Loucy (cell line): ENCODE measurements around the gene DLGAP3.

ENCODE experiments used
- H2AFZ ChIP-seq: fragments of 200-600 bp; sonication (generic); 2 replicates; pipeline ENCODE4 v1.6.0; 2016; ENCODE audit warnings: antibody characterized with exemption, mild to moderate bottlenecking, low read length, moderate library complexity
- H3F3A ChIP-seq: fragments of 200-600 bp; 2 replicates; pipeline ENCODE4 v1.6.0; 2016; ENCODE audit warnings: antibody characterized with exemption, low read depth, mild to moderate bottlenecking
- H3K27me3 ChIP-seq: fragments of 200-600 bp; sonication (generic); 2 replicates; pipeline ENCODE4 v1.6.1; 2014; ENCODE audit warnings: low read length, mild to moderate bottlenecking; ENCODE audit not compliant: insufficient read depth, poor library complexity, severe bottlenecking
- H3K36me3 ChIP-seq: fragments of 200-600 bp; sonication (generic); 2 replicates; pipeline ENCODE4 v1.6.1; 2016; ENCODE audit warnings: low read length; ENCODE audit not compliant: insufficient read depth
- H3K4me1 ChIP-seq: fragments of 200-600 bp; sonication (generic); 2 replicates; pipeline ENCODE4 v1.5.1; 2014; ENCODE audit warnings: low read length, mild to moderate bottlenecking; ENCODE audit not compliant: insufficient read depth, poor library complexity, severe bottlenecking
- H3K4me2 ChIP-seq: fragments of 200-600 bp; sonication (generic); 2 replicates; pipeline ENCODE4 v1.6.0; 2014; ENCODE audit warnings: antibody characterized with exemption, low read length, low read depth, mild to moderate bottlenecking; ENCODE audit not compliant: poor library complexity, severe bottlenecking
- H3K4me3 ChIP-seq: fragments of 200-600 bp; sonication (generic); 2 replicates; pipeline ENCODE4 v1.5.1; 2014; ENCODE audit warnings: low read length, mild to moderate bottlenecking, mixed read lengths; ENCODE audit not compliant: poor library complexity, severe bottlenecking
- H3K79me2 ChIP-seq: fragments of 200-600 bp; sonication (generic); 2 replicates; pipeline ENCODE4 v1.6.1; 2014; ENCODE audit warnings: low read length; ENCODE audit not compliant: insufficient read depth
- H3K9ac ChIP-seq: fragments of 200-600 bp; sonication (generic); 2 replicates; pipeline ENCODE4 v1.6.0; 2014; ENCODE audit warnings: mild to moderate bottlenecking, low read depth, low read length, moderate library complexity; ENCODE audit not compliant: poor library complexity, severe bottlenecking
- H3K9me2 ChIP-seq: fragments of 200-600 bp; sonication (generic); replicated peaks from 2 replicates; pipeline ENCODE4 v1.6.1; 2016; ENCODE audit warnings: low read depth, low read length, mixed read lengths
- H3K9me3 ChIP-seq: fragments of 200-600 bp; sonication (generic); 2 replicates; pipeline ENCODE4 v1.6.1; 2014; ENCODE audit warnings: mild to moderate bottlenecking, antibody characterized with exemption, low read length, low read depth; ENCODE audit not compliant: insufficient read depth
- H4K20me1 ChIP-seq: fragments of 200-600 bp; sonication (generic); 2 replicates; pipeline ENCODE4 v1.6.0; 2014; ENCODE audit warnings: antibody characterized with exemption, low read length, mild to moderate bottlenecking; ENCODE audit not compliant: insufficient read depth, poor library complexity, severe bottlenecking
- EZH2phosphoT487 ChIP-seq: fragments of 200-600 bp; IDR thresholded peaks from 2 replicates; pipeline ENCODE4 v1.6.1; 2018; ENCODE audit warnings: antibody characterized with exemption, mild to moderate bottlenecking, moderate library complexity, borderline replicate concordance
- TF ChIP-seq, protein P1 (sequence below): fragments of 200-600 bp; sonication (generic); conservative IDR thresholded peaks from 2 replicates; pipeline ENCODE4 v1.5.1; 2014; ENCODE audit warnings: mild to moderate bottlenecking, antibody characterized with exemption, low read length

Gene DLGAP3

DNA sequence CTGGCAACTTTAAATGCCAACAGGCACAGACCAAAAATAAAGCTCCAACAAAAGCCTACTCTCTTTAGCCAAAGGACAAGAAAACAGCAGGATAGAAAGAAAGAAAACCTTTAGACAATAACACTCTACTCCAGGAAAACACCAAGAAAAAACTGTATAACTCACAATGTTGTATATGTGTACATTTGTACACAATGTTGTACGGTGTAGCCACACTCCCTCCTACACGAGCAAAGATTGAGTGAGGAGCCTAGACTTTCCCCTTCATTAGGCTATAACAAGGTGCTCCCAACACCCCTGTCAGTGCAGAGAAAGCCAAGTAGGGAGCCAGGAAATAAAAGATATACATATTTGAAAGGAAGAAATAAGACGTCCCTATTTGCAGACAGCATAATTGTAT, 112.7 kb downstream of the DLGAP3 start:
- no peak for TF ChIP-seq EZH2phosphoT487
- TF ChIP-seq, protein P1, sequence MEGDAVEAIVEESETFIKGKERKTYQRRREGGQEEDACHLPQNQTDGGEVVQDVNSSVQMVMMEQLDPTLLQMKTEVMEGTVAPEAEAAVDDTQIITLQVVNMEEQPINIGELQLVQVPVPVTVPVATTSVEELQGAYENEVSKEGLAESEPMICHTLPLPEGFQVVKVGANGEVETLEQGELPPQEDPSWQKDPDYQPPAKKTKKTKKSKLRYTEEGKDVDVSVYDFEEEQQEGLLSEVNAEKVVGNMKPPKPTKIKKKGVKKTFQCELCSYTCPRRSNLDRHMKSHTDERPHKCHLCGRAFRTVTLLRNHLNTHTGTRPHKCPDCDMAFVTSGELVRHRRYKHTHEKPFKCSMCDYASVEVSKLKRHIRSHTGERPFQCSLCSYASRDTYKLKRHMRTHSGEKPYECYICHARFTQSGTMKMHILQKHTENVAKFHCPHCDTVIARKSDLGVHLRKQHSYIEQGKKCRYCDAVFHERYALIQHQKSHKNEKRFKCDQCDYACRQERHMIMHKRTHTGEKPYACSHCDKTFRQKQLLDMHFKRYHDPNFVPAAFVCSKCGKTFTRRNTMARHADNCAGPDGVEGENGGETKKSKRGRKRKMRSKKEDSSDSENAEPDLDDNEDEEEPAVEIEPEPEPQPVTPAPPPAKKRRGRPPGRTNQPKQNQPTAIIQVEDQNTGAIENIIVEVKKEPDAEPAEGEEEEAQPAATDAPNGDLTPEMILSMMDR = no peak
- Histone ChIP-seq H3K27me3 (no peaks in the 10 kb centered on the region), H3K9ac (no peak overlapping the region), H3K9me2 (no peaks in the 10 kb centered on the region), H3K4me1 (no peaks in the 10 kb centered on the region), H3K4me3 (no peak overlapping the region), H3K9me3 (no peaks in the 10 kb centered on the region), H4K20me1 (no peaks in the 10 kb centered on the region), H3K79me2 (no peaks in the 10 kb centered on the region), H2AFZ (no peak overlapping the region), H3K4me2 (no peak overlapping the region), H3F3A (no peaks in the 10 kb centered on the region), H3K36me3 (no peaks in the 10 kb centered on the region)

DNA sequence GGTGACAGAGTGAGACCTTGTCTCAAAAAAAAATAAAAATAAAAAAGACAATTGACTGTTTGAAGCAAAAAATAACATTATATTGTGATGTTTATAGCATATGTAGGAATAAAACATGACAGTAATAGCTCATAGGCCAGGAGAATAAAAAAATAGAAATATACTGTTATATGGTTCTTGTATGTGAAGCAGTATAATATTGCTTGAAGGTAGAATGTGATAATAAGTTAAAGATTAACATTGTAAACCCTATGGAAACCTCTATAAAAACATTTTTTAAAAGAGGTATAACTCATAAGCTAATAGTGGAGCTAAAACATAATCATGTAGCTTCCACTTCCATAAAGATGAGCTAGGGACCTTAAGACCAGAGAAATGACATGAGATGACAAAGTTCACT, 113.1 kb downstream of the DLGAP3 start:
- TF ChIP-seq, protein P1 = no peak
- no peak for TF ChIP-seq EZH2phosphoT487
- H2AFZ ChIP-seq = no peak overlapping the region
- no peaks in the 10 kb centered on the region for H4K20me1 ChIP-seq
- H3K4me1 ChIP-seq = no peaks in the 10 kb centered on the region
- H3K9ac ChIP-seq = no peak overlapping the region
- no peaks in the 10 kb centered on the region for H3K9me3 ChIP-seq
- no peaks in the 10 kb centered on the region for H3F3A ChIP-seq
- no peaks in the 10 kb centered on the region for H3K36me3 ChIP-seq
- no peak overlapping the region for H3K4me3 ChIP-seq
- no peaks in the 10 kb centered on the region for H3K9me2 ChIP-seq
- H3K27me3 ChIP-seq = no peaks in the 10 kb centered on the region
- H3K79me2 ChIP-seq = no peaks in the 10 kb centered on the region
- H3K4me2 ChIP-seq = no peak overlapping the region
